Measurements from ENCODE around the gene LRFN5.
"Not testable (repeated sequence)": the region's sequence is repeated elsewhere in the genome, so short reads cannot be mapped to it uniquely, and the experiment has no call there.

Gene LRFN5

DNA sequence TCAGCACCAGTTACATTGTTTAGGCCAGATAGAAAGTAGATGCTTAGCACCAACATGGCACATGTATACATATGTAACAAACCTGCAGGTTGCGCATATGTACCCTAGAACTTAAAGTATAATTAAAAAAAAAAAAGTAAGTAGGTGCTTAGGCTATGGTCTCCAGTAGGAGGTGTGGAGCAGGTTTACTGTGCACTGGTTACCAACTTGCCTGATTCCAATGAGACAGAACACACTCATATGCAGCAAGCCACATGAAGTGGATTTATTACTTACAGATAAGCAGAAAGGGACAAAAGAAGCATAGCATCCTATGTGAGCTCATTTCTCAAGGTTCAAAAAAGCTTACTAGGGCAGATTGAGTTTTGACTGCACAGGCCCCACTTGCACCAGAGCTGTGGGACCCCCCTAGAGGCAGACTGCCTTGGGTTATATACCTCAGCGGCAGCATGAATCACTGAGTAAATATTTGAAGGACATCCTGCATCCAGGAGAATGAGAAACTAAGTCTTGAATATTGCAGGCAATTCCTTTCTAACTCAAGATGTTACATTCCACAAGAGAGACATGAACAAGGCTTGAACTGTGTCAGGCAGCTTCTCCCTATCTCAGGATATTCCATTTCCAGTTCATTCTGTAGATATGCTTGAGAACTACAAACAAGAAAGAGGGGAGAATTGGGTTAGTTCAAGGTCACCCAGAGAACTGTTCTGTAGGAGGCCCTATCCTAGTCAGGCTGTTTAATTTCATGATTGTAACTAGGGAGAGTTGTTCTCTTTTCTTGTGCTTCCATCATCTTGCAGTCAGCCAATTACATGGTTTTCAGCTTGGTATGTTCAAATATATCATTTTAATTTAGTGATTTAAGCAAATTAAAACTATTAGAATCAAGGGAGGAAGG is 30.1 kb downstream of the LRFN5 start:
- no peak for DNase-seq

DNA sequence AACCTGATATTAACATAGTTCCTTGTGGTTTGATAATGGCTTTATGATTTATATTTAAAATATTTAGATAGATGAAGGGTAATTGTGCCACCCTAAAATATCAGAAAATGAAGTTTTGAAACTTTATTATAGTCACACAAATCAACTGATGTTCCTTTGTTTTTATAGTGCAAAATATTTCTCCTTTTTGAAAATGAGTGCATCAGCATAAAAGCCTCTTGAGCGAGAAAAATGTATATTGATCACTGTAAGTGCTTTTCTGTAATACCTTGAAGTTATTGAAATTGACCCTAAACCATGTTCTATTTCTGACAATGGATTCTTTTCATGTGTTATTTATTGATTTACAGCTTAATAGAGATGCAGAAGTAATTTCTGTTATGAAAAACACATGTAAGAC is 35.0 kb downstream of the LRFN5 start:
- no peak for DNase-seq

- no peak for DNase-seq
Observed at GRCh38 chr14:41642367-41642766, 35.7 kb downstream of the LRFN5 start.

- DNase-seq = no peak
Observed at GRCh38 chr14:41642789-41643188, 36.1 kb downstream of the LRFN5 start.

GRCh38 chr14:41644606-41645005 is 37.9 kb downstream of the LRFN5 start:
- no peak for DNase-seq

DNA sequence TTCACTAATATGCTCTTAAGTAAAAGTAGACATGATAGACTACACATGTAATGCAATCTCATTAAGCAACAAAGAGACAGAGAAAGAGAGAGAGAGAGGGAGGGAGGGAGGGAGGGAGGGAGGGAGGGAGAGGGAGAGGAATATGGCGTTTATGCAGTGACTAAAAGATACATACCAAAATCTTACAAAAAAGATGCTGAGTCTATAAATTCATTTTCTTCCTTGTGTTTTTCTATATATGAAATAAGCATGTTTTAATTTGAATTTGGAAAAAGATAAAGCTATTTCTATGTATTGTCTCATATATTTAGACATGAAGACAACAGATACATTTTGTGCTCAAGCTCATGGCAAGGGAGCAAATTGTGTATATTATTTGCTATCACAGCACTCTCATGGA is 44.1 kb downstream of the LRFN5 start:
- no peak for DNase-seq

- no peak for DNase-seq
Observed at GRCh38 chr14:41654196-41654595, 47.5 kb downstream of the LRFN5 start.

DNA sequence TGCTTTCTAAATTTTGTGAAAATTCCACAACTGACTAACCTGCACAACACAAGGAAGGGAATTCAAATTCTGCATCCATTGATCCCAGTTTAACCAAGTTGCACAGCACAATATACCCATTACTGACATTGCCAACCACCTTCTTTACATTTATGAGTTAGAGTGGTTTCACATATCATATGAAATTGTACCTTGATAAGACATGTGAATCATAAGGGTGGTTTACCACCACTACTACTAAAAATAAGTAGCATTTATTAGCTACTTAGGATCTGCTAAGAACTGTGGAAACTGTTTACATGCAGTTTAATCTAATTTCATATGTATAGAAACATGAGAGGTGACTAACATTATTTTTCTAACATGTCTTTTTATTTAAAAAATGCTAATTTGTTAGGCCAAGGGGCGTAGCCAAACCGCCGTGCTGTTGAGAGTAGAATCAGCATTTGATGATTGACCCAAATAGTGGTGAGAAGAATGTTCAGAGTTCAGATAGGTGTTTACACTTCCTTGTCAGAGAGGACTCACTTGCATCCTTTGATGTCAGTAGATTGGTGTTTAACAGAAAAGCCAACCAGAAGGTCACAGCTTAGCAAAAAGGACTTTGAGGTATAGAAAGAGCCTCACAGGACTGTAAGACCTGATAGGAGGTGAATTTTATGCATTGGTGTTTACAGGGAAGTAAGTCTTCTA is 56.2 kb downstream of the LRFN5 start:
- DNase-seq = no peak

GRCh38 chr14:41663473-41663850 is 56.8 kb downstream of the LRFN5 start:
- no peak for DNase-seq

DNA sequence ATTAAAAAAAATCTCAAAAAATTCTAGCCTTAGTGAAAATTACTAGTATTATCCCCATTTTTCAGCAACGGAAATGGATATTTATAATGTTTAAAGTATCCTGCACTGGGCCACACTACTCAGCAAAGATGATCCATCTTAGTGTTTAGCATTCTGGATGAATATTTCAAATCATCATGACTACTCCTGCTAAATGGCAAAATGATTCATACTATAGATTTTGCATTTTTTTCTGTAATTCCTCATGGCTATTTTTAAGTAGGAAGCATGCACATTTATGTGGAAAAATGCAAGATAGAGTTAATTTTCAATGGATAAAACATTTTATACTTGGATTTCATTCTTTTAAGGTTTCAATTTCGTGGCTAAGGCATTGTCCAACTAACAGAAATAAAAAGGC is 59.6 kb downstream of the LRFN5 start:
- no peak for DNase-seq

- no peak for DNase-seq
Observed at GRCh38 chr14:41668356-41668755, 61.7 kb downstream of the LRFN5 start.

GRCh38 chr14:41673601-41674000 is 66.9 kb downstream of the LRFN5 start:
- DNase-seq = not testable (repeated sequence)

DNA sequence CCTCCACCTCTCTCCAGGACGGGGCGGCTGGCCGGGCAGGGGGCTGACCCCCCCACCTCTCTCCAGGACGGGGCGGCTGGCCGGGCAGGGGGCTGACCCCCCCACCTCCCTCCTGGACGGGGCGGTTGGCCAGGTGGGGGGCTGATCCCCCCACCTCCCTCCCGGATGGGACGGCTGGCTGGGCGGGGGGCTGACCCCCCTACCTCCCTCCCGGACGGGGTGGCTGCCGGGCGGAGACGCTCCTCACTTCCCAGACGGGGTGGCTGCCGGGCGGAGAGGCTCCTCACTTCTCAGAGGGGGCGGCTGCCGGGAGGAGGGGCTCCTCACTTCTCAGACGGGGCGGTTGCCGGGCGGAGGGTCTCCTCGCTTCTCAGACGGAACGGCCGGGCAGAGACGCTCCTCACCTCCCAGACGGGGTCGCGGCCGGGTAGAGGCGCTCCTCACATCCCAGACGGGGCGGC is 67.9 kb downstream of the LRFN5 start:
- not testable (repeated sequence) for DNase-seq

DNA sequence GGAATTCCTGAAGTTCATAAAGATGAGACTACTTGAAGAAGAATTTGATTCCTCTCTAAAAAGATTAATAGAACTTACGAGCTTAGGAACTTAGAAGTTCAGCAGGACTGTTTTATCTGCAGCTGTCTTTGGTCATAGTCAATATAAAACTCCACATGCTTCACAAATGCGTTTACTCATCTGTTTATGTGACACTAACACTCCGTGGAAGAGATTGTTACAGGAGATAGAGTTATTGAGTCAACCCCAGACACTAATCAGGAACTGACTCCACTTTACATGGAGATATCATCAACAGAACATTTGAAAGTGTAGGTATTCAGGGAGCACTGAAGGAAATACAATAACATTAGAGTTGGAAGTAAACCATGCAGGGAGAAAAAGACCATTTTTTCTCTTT is 92.8 kb downstream of the LRFN5 start:
- no peak for DNase-seq

DNA sequence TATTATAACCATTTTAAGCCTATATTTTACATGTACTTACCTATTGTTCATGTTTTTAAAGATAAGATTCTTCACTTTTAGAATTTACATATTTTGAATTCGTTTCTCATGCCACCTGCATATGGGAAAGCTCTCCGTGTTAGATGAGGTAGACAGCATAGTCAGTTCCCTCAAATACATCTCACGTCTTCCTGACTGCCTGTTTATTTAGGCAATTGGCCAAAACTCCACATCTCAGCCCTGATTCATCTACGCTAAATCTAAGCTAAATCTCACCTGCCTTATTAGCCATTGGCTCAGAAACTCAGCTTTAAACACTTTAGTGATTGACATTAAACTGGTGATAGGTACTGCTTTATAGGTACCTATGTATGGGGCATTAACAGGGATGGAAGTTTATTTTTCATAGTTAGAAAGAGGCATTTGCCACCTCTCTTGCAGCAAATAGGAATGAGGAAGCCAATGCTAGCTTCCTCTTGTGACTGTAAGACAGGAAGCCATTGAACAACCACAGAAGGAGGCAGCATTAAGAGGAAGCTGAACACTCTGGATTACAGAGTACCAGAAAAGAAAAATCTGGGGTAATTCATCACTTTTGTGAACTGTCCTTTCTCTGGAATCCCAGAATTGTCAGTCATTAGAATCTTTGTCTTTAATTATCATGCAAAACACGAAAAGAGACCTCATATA is 111.9 kb downstream of the LRFN5 start:
- DNase-seq = no peak

DNA sequence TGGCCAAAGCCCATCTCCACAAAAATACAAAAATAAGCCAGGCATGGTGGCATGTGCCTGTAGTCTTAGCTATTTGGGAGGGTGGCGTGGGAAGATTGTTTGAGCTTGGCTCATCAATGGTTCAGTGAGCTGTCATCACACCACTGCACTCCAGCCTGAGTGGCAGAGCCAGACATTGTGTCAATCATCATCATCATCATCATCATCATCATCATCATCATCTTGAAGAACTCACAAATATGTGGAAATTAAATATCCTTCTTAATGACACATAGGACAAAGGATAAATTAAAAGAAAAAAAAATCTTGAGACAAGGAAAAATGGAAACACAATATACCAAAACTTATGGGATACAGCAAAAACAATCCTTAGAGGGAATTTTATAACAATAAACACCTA is 132.5 kb downstream of the LRFN5 start:
- no peak for DNase-seq

DNA sequence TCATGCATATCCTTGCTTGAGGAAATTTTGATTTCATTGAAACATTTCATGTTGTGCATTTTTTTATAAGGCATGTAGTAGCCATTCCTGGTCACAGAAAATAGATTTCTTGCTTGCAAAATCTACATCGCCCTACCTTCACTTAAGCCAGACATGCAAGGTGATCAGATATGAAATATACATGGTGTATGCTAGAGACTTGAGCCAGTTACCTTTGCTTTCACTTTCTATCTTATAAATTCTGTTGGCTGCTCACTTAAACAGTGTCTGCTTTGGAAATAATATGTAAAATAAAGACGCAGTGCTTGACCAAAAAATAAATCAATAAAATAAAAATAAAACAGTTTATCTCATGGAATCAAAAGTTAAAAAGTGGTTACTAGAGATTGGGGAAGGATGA is 136.5 kb downstream of the LRFN5 start:
- no peak for DNase-seq

DNA sequence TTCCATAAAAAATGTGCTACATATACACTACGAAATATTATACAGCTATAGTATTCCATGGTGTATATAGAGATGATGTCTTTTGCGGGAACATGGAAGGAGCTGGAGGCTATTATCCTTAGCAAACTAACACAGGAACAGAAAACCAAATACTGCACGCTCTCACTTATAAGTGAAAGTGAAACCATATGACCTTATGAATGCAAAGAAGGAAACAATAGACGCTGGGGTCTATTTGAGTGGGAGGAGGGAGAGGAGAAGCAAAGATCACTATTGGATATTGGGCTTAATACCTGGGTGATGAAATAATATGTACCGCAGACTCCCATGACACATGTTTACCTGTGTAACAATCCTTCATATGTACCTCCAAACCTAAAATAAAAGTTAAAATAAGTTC is 142.8 kb downstream of the LRFN5 start:
- no peak for DNase-seq

- not testable (repeated sequence) for DNase-seq
Observed at GRCh38 chr14:41750575-41750974, 143.9 kb downstream of the LRFN5 start.

- no peak for DNase-seq
Observed at GRCh38 chr14:41758011-41758665, 151.5 kb downstream of the LRFN5 start.

DNA sequence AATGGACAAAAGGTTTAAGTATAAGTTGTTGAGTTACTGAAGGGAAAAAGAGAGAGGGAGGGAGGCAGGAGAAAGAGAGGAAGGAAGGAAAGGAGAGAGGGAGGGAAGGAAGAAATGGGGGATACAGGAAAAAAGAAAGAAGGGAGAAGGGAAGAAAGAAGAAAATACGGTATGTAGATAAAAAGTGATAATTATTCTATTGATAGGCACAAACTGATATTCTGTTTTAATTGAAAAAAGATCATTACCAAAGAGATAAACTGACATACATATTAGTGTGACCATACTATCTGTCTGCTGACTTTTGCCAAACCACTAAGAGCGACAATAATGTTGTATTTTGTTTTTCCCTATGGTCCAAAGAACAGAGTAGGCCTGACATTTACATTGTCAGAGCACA is 154.5 kb downstream of the LRFN5 start:
- DNase-seq = no peak

- no peak for DNase-seq
Observed at GRCh38 chr14:41766772-41767171, 160.1 kb downstream of the LRFN5 start.

All from stimulated activated CD4-positive, alpha-beta T cell treated with anti-CD3 and anti-CD28 coated beads, Interleukin-2, amount 100 ng/mL, for 48 hours (primary cell).